Brain microvascular endothelial cell (primary cell): ENCODE data around the gene CFAP99.

ENCODE experiments used
- DNase-seq: peaks from one replicate; pipeline ENCODE4 v3.0.0-alpha.2; 2020
- H3K27ac ChIP-seq: fragments of 250-450 bp; sonication (Bioruptor Pico); 2 replicates; pipeline ENCODE4 v1.5.1; 2020; ENCODE audit warnings: mild to moderate bottlenecking, moderate library complexity
- H3K27me3 ChIP-seq: fragments of 250-450 bp; sonication (Bioruptor Pico); replicated peaks from 2 replicates; pipeline ENCODE4 v1.5.1; 2020; ENCODE audit warnings: mild to moderate bottlenecking
- H3K36me3 ChIP-seq: fragments of 250-450 bp; sonication (Bioruptor Pico); replicated peaks from 2 replicates; pipeline ENCODE4 v1.5.1; 2020; ENCODE audit warnings: mild to moderate bottlenecking
- H3K4me3 ChIP-seq: 2 replicates; pipeline ENCODE4 v1.5.1; 2011; ENCODE audit warnings: low read depth, mild to moderate bottlenecking, control low read depth, low read length, moderate library complexity
- in situ Hi-C: cut with HindIII; loops from 2 replicates; pipeline ENCODE4 v1.10.0; 2017; ENCODE audit warnings: low sequenced_read_pairs, low pct_ligation_motif_present
- TF ChIP-seq, protein P1 (sequence below): IDR thresholded peaks from 2 replicates; pipeline ENCODE4 v1.5.1; 2011; ENCODE audit warnings: low read depth, mild to moderate bottlenecking, moderate library complexity, low read length, control low read depth, inconsistent platforms; ENCODE audit errors: missing control alignments

Gene CFAP99

GRCh38 chr4:2487632-2488031 is 68.9 kb downstream of the CFAP99 start:
- H3K4me3 ChIP-seq = no peak overlapping the region
- no peak for DNase-seq
- no peak overlapping the region for H3K27ac ChIP-seq
- TF ChIP-seq, protein P1, sequence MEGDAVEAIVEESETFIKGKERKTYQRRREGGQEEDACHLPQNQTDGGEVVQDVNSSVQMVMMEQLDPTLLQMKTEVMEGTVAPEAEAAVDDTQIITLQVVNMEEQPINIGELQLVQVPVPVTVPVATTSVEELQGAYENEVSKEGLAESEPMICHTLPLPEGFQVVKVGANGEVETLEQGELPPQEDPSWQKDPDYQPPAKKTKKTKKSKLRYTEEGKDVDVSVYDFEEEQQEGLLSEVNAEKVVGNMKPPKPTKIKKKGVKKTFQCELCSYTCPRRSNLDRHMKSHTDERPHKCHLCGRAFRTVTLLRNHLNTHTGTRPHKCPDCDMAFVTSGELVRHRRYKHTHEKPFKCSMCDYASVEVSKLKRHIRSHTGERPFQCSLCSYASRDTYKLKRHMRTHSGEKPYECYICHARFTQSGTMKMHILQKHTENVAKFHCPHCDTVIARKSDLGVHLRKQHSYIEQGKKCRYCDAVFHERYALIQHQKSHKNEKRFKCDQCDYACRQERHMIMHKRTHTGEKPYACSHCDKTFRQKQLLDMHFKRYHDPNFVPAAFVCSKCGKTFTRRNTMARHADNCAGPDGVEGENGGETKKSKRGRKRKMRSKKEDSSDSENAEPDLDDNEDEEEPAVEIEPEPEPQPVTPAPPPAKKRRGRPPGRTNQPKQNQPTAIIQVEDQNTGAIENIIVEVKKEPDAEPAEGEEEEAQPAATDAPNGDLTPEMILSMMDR = no peak
- peaks cover 26% of the 10 kb centered on the region for H3K36me3 ChIP-seq
- in situ Hi-C loops = no loop called here
- H3K27me3 ChIP-seq = no peaks in the 10 kb centered on the region

- H3K27ac ChIP-seq = no peak overlapping the region
- DNase-seq = no peak
- H3K36me3 ChIP-seq = peaks cover 33% of the 10 kb centered on the region
- TF ChIP-seq, protein P1 = no peak
- in situ Hi-C loops = no loop called here
- H3K27me3 ChIP-seq = no peaks in the 10 kb centered on the region
- H3K4me3 ChIP-seq = no peak overlapping the region
These were observed 70.5 kb downstream of the CFAP99 start for GRCh38 chr4:2489081-2489805.

- in situ Hi-C loops = no loop called here
- peak overlapping the region; percentile 37 for H3K27ac ChIP-seq
- no peaks in the 10 kb centered on the region for H3K27me3 ChIP-seq
- no peak overlapping the region for H3K4me3 ChIP-seq
- peaks cover 33% of the 10 kb centered on the region for H3K36me3 ChIP-seq
- no peak for DNase-seq
- TF ChIP-seq, protein P1 = no peak
These were observed 71.2 kb downstream of the CFAP99 start for GRCh38 chr4:2489841-2490552.

GRCh38 chr4:2492970-2493369 is 74.2 kb downstream of the CFAP99 start:
- Histone ChIP-seq H3K36me3 (peaks cover 43% of the 10 kb centered on the region), H3K4me3 (no peak overlapping the region), H3K27ac (no peak overlapping the region), H3K27me3 (no peaks in the 10 kb centered on the region)
- in situ Hi-C loops = no loop called here
- no peak for DNase-seq
- TF ChIP-seq, protein P1 = no peak

DNA sequence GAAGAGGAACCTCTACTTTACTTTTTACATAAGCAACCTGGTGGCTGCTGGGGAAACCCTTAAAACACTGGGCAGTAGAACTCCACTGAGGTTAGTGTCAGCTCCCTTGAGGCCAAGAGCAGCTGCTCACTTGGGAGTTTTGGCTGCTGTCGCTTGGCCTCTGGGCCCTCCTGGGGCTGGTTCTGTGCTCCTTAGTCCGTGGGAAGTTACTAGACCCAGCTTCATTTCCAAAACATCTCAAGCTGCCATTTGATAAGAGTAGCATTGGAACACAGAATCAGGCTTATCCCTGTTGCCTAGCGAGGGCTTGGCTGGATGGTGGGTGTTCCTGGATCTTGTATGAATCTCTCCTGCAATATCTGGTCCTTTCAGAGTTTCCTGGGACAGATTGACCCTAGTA is 76.2 kb downstream of the CFAP99 start:
- H3K4me3 ChIP-seq = no peak overlapping the region
- no peak for DNase-seq
- no peak overlapping the region for H3K27ac ChIP-seq
- no peaks in the 10 kb centered on the region for H3K27me3 ChIP-seq
- H3K36me3 ChIP-seq = peaks cover 50% of the 10 kb centered on the region
- in situ Hi-C loops = no loop called here
- TF ChIP-seq, protein P1 = no peak
